PC-3 (cell line): ENCODE measurements around the gene LEPR. TPM values are rescaled to one million over a fixed set of nuclear protein-coding genes. Genes with fewer than 3 reads are reported as not detected.
"Not testable (repeated sequence)": the region's sequence is repeated elsewhere in the genome, so short reads cannot be mapped to it uniquely, and the experiment has no call there.

Experiments
- ATAC-seq: fragments of 200-7000 bp; cut with Tn5 transposase; 2 replicates; pipeline ENCODE4 v1.9.1; 2020; ENCODE audit warnings: mild to moderate bottlenecking, moderate library complexity
- BruUV-seq: library from RNA; stranded (reverse); fragments of 400-500 nt; replicated peaks from 2 replicates; lab custom pipeline; 2021; lab: Mats Ljungman, UMichigan
- CTCF ChIA-PET: fragments of 300-600 bp; sonication (Branson Sonifier 250); formaldehyde crosslinking; loops from one replicate; lab custom pipeline; 2022; ENCODE audit warnings: antibody characterized with exemption; lab: Charles Lee
- POLR2A ChIA-PET: fragments of 300-600 bp; sonication (Branson Sonifier 250); formaldehyde crosslinking; loops from one replicate; lab custom pipeline; 2022; ENCODE audit warnings: antibody characterized with exemption; ENCODE audit not compliant: unreplicated experiment; lab: Charles Lee
- DNase-seq: peaks from one replicate; pipeline ENCODE4 v3.0.0-alpha.2; 2015
- H2AFZ ChIP-seq: fragments of 300-600 bp; sonication (generic); 2 replicates; pipeline ENCODE4 v1.6.0; 2016; ENCODE audit warnings: antibody characterized with exemption, low read length
- H3F3A ChIP-seq: fragments of 300-600 bp; sonication (generic); one replicate; pipeline ENCODE4 v1.6.0; 2017; ENCODE audit warnings: antibody characterized with exemption, low read length, control low read depth, mild to moderate bottlenecking; ENCODE audit not compliant: unreplicated experiment
- H3K27ac ChIP-seq: fragments of 300-600 bp; sonication (generic); 2 replicates; pipeline ENCODE4 v1.5.1; 2016; ENCODE audit warnings: mild to moderate bottlenecking, low read length
- H3K27me3 ChIP-seq: fragments of 300-600 bp; sonication (generic); 2 replicates; pipeline ENCODE4 v1.6.1; 2016; ENCODE audit warnings: low read length, mixed read lengths
- H3K36me3 ChIP-seq: fragments of 300-600 bp; sonication (generic); 2 replicates; pipeline ENCODE4 v1.6.1; 2016; ENCODE audit warnings: low read depth, mixed run types, low read length, mixed read lengths
- H3K4me1 ChIP-seq: fragments of 300-600 bp; sonication (generic); 2 replicates; pipeline ENCODE4 v1.5.1; 2016; ENCODE audit warnings: low read length; ENCODE audit not compliant: insufficient read depth
- H3K4me2 ChIP-seq: fragments of 300-600 bp; sonication (generic); 2 replicates; pipeline ENCODE4 v1.6.0; 2016; ENCODE audit warnings: low read length
- H3K4me3 ChIP-seq: fragments of 300-600 bp; sonication (generic); 2 replicates; pipeline ENCODE4 v1.5.1; 2016; ENCODE audit warnings: mild to moderate bottlenecking, low read length, mixed read lengths
- H3K79me2 ChIP-seq: fragments of 300-600 bp; sonication (generic); 2 replicates; pipeline ENCODE4 v1.6.1; 2017; ENCODE audit warnings: low read length, mixed read lengths
- H3K9ac ChIP-seq: fragments of 300-600 bp; sonication (generic); 2 replicates; pipeline ENCODE4 v1.6.0; 2016; ENCODE audit warnings: mild to moderate bottlenecking, low read length
- H3K9me2 ChIP-seq: fragments of 300-600 bp; sonication (generic); replicated peaks from 2 replicates; pipeline ENCODE4 v1.6.1; 2016; ENCODE audit warnings: mixed run types, low read length, mixed read lengths
- H3K9me3 ChIP-seq: fragments of 300-600 bp; sonication (generic); 2 replicates; pipeline ENCODE4 v1.6.1; 2016; ENCODE audit warnings: low read length, mixed read lengths
- H4K20me1 ChIP-seq: fragments of 300-600 bp; sonication (generic); 2 replicates; pipeline ENCODE4 v1.6.1; 2016; ENCODE audit warnings: low read length, mixed read lengths
- CTCF ChIP-seq: fragments of 300-600 bp; sonication (generic); conservative IDR thresholded peaks from 2 replicates; pipeline ENCODE4 v1.5.1; 2017; ENCODE audit warnings: antibody characterized with exemption, low read depth, mild to moderate bottlenecking, low read length
- EZH2 ChIP-seq: fragments of 300-600 bp; sonication (generic); IDR thresholded peaks from one replicate; pipeline ENCODE4 v1.6.1; 2017; ENCODE audit warnings: antibody characterized with exemption, mild to moderate bottlenecking, low read length; ENCODE audit not compliant: unreplicated experiment
- EZH2phosphoT487 ChIP-seq: fragments of 300-600 bp; sonication (generic); IDR thresholded peaks from 2 replicates; pipeline ENCODE4 v1.6.1; 2018; ENCODE audit warnings: mild to moderate bottlenecking, antibody characterized with exemption, low read length, borderline replicate concordance
- intact Hi-C: fragments of 100-400 bp; cut with micrococcal nuclease; formaldehyde crosslinking; loops from 2 replicates; pipeline ENCODE4 v1.9.0; 2023
- total RNA-seq: library from RNA; depleted of rRNA; stranded (reverse); fragments of >200 nt; gene quantifications from 2 replicates; pipeline ENCODE4 v1.2.3, GENCODE V29; 2014

The LEPR gene
- total RNA-seq, 1 experiment from 2014 or later: not detected

- CTCF ChIA-PET: no interaction called here
- Histone ChIP-seq H3F3A (no peaks in the 10 kb centered on the region), H2AFZ (no peak overlapping the region), H4K20me1 (no peaks in the 10 kb centered on the region), H3K9ac (no peak overlapping the region), H3K9me3 (no peaks in the 10 kb centered on the region), H3K9me2 (no peaks in the 10 kb centered on the region), H3K4me2 (no peak overlapping the region), H3K27me3 (no peaks in the 10 kb centered on the region), H3K4me1 (no peaks in the 10 kb centered on the region), H3K27ac (no peak overlapping the region), H3K4me3 (no peak overlapping the region), H3K36me3 (no peaks in the 10 kb centered on the region), H3K79me2 (no peaks in the 10 kb centered on the region)
- no TSS peak for BruUV-seq
- TF ChIP-seq EZH2 (no peak), CTCF (no peak), EZH2phosphoT487 (no peak)
- DNase-seq (no peak), ATAC-seq (no peak)
- intact Hi-C loops: no loop called here
- POLR2A ChIA-PET: no interaction called here
Measured at GRCh38 chr1:65378247-65378946, 42.1 kb upstream of the LEPR start.

- BruUV-seq, H3K4me2 ChIP-seq, DNase-seq, H3K4me3 ChIP-seq, H3K27me3 ChIP-seq, H3K9me2 ChIP-seq, H2AFZ ChIP-seq, H3F3A ChIP-seq, H3K79me2 ChIP-seq, H4K20me1 ChIP-seq, H3K4me1 ChIP-seq, CTCF ChIA-PET, H3K27ac ChIP-seq, POLR2A ChIA-PET, H3K9me3 ChIP-seq, intact Hi-C loops, ATAC-seq, H3K36me3 ChIP-seq, H3K9ac ChIP-seq: not testable (repeated sequence)
Measured at GRCh38 chr1:65384426-65384825, 36.0 kb upstream of the LEPR start.

GRCh38 chr1:65386439-65386838, 34.0 kb upstream of the LEPR start:
- TF ChIP-seq EZH2 (no peak), EZH2phosphoT487 (no peak), CTCF (no peak)
- intact Hi-C loops: no loop called here
- Histone ChIP-seq H3K4me1 (no peaks in the 10 kb centered on the region), H4K20me1 (no peaks in the 10 kb centered on the region), H3K27me3 (no peaks in the 10 kb centered on the region), H3K27ac (no peak overlapping the region), H3K4me2 (no peak overlapping the region), H3K9ac (no peak overlapping the region), H3K9me3 (no peaks in the 10 kb centered on the region), H3F3A (no peaks in the 10 kb centered on the region), H3K9me2 (no peaks in the 10 kb centered on the region), H3K4me3 (no peak overlapping the region), H2AFZ (no peak overlapping the region), H3K79me2 (no peaks in the 10 kb centered on the region), H3K36me3 (no peaks in the 10 kb centered on the region)
- no TSS peak for BruUV-seq
- POLR2A ChIA-PET: no interaction called here
- ATAC-seq (no peak), DNase-seq (no peak)
- CTCF ChIA-PET: no interaction called here
